Progenitor cell of endocrine pancreas (in vitro differentiated cells): ENCODE data around the gene ISOC1. TPM values are rescaled to one million over a fixed set of nuclear protein-coding genes. Genes with fewer than 3 reads are reported as not detected.

Experiments used
- DNase-seq: peaks from one replicate; pipeline ENCODE4 v3.0.0; 2021; ENCODE audit warnings: low spot score; ENCODE audit not compliant: unreplicated experiment
- H3K27ac Mint-ChIP-seq: 2 replicates; pipeline ENCODE4 v1.8.0; 2021; ENCODE audit warnings: mild to moderate bottlenecking, moderate library complexity, mixed read lengths
- H3K27me3 Mint-ChIP-seq: 2 replicates; pipeline ENCODE4 v1.8.0; 2021; ENCODE audit warnings: mixed read lengths
- H3K36me3 Mint-ChIP-seq: 2 replicates; pipeline ENCODE4 v1.8.0; 2022; ENCODE audit warnings: mixed read lengths; ENCODE audit not compliant: insufficient read depth
- H3K4me1 Mint-ChIP-seq: 2 replicates; pipeline ENCODE4 v1.8.0; 2021; ENCODE audit warnings: low read depth, mixed read lengths
- H3K4me3 Mint-ChIP-seq: 2 replicates; pipeline ENCODE4 v1.8.0; 2021; ENCODE audit warnings: low read depth, mild to moderate bottlenecking, moderate library complexity, mixed read lengths
- H3K9me3 Mint-ChIP-seq: 2 replicates; pipeline ENCODE4 v1.8.0; 2021; ENCODE audit warnings: low read depth, mixed read lengths
- CTCF ChIP-seq: fragments of 200-600 bp; sonication (generic); IDR thresholded peaks from one replicate; pipeline ENCODE4 v1.5.0; 2021; ENCODE audit warnings: antibody characterized with exemption, mild to moderate bottlenecking; ENCODE audit not compliant: unreplicated experiment
- long read RNA-seq: library from polyadenylated mRNA; unstranded; transcript quantifications from one replicate; pipeline ENCODE4 v2.0.0, GENCODE V29; 2020
- total RNA-seq: library from RNA; stranded (reverse); gene quantifications from 2 replicates; pipeline ENCODE4 v1.2.1, GENCODE V29; 2021

Gene ISOC1
- 29.4 and 31.5 TPM in 2 replicates for total RNA-seq
- long read RNA-seq, transcript ISOC1-201 (5 exons, 1,940 nt), result major isoform, 242 of 253 reads
- long read RNA-seq, partial matches to known transcripts, result 4 of 253 reads
- long read RNA-seq, other reads (novel, unspliced or antisense), result 7 of 253 reads

DNA sequence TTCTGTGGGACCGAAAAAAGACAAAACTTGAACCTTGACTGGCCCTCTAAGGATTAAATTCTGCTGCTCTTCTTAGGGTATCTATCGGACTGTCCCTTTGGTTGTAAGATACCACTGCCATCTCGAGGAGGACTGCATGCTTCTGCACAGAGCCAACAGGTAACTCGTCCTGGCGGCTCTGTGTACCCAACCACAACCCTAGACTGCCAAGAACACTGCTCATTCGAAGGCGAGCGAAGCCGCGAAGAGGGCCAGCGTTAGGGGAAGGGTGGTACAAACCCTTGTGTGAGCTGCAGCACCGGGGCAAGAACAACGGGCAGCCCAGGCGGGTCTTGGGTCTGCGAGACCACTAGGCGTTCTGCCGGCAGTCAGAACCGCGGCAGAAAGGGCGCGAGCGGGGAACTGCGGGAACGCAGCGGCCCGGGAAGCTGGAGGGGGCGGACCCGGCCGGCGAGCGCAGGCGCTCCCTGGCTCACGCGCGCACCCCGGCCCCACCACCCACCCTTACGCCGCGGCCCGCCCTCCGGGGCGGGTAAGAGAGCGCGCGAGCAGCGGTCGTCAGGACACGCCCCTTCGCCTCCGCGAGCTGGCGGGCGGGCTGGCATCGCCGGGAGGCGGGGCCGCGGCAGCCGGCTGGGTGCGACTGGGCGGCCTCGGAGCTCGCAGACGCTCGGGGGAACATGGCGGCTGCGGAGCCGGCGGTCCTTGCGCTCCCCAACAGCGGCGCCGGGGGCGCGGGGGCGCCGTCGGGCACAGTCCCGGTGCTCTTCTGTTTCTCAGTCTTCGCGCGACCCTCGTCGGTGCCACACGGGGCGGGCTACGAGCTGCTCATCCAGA, at the start of gene ISOC1:
Gene ISOC1 (plus strand): TSS at position 663 of the 837 bp plus-strand sequence. CDS start 18 bp downstream, at position 681.
- no peaks in the 10 kb centered on the region for H3K36me3 Mint-ChIP-seq
- H3K9me3 Mint-ChIP-seq, result no peaks in the 10 kb centered on the region
- peak; percentile 89 for DNase-seq
- no peak for TF ChIP-seq CTCF
- H3K27ac Mint-ChIP-seq, result peak within 1 kb of the TSS; percentile 90
- H3K4me3 Mint-ChIP-seq, result peak within 1 kb of the TSS; percentile 87
- H3K27me3 Mint-ChIP-seq, result peaks cover 13% of the 10 kb centered on the region
- H3K4me1 Mint-ChIP-seq, result peaks cover 15% of the 10 kb centered on the region

- peaks cover 16% of the 10 kb centered on the region for H3K9me3 Mint-ChIP-seq
- TF ChIP-seq CTCF, result no peak
- H3K4me1 Mint-ChIP-seq, result no peaks in the 10 kb centered on the region
- no peaks in the 10 kb centered on the region for H3K36me3 Mint-ChIP-seq
- H3K27ac Mint-ChIP-seq, result no peak overlapping the region
- no peak for DNase-seq
- H3K4me3 Mint-ChIP-seq, result no peak overlapping the region
- H3K27me3 Mint-ChIP-seq, result no peaks in the 10 kb centered on the region
These were observed 48.4 kb upstream of the ISOC1 start for GRCh38 chr5:129046151-129046550.

DNA sequence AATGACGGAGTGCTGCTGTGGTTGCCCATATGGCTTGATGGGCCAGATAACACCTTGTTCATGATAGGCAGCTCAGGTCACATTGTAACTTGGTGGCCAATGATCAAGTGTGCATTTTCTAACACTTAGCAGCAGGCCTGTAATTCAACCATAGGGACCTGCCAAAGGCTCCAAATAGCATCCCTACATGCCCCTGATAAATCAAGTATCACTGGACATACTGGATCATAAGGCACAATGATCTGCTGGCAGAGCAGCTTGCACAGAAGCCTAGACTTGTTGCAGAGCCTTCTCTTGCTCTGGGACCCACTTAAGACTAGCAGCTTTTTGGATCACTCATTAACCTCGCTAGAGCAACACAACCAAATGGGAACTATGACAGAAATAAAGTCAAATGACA, 46.0 kb upstream of the ISOC1 start:
- Mint-ChIP-seq H3K9me3 (peaks cover 12% of the 10 kb centered on the region), H3K4me1 (no peaks in the 10 kb centered on the region), H3K36me3 (no peaks in the 10 kb centered on the region), H3K27ac (no peak overlapping the region), H3K27me3 (no peaks in the 10 kb centered on the region), H3K4me3 (no peak overlapping the region)
- no peak for TF ChIP-seq CTCF
- no peak for DNase-seq

- Mint-ChIP-seq H3K4me1 (no peaks in the 10 kb centered on the region), H3K27me3 (no peaks in the 10 kb centered on the region), H3K4me3 (no peak overlapping the region), H3K27ac (no peak overlapping the region), H3K36me3 (no peaks in the 10 kb centered on the region), H3K9me3 (peaks cover 9% of the 10 kb centered on the region)
- DNase-seq, result no peak
- TF ChIP-seq CTCF, result no peak
These were observed 45.3 kb upstream of the ISOC1 start for GRCh38 chr5:129049126-129049799.

GRCh38 chr5:129051283-129051682, 43.3 kb upstream of the ISOC1 start:
- Mint-ChIP-seq H3K4me3 (no peak overlapping the region), H3K9me3 (no peaks in the 10 kb centered on the region), H3K27me3 (no peaks in the 10 kb centered on the region), H3K27ac (no peak overlapping the region), H3K36me3 (no peaks in the 10 kb centered on the region), H3K4me1 (no peaks in the 10 kb centered on the region)
- DNase-seq, result no peak
- no peak for TF ChIP-seq CTCF
